Activated T-helper 2 cell treated with anti-CD3 and anti-CD28 coated beads, Interferon-gamma antibody, Interleukin-2, Interleukin-4, amounts not matched to agents 10 μg/mL and 5 μg/mL and 100 μg/mL, durations not matched to agents 14 hours and 24 hours and 36 hours (primary cell): Measurements from ENCODE around the gene MMEL1. TPM values are rescaled to one million over a fixed set of nuclear protein-coding genes. Genes with fewer than 3 reads are reported as not detected.

ENCODE experiments used
- DNase-seq: peaks from one replicate; pipeline ENCODE4 v3.0.0; 2021; ENCODE audit warnings: low spot score
- H3K27ac Mint-ChIP-seq: one replicate; pipeline ENCODE4 v1.8.0; 2021; ENCODE audit warnings: mixed read lengths
- H3K27me3 Mint-ChIP-seq: one replicate; pipeline ENCODE4 v1.8.0; 2021; ENCODE audit warnings: low read depth, mixed read lengths
- H3K36me3 Mint-ChIP-seq: one replicate; pipeline ENCODE4 v1.8.0; 2021; ENCODE audit warnings: low read depth, mixed read lengths
- H3K4me1 Mint-ChIP-seq: one replicate; pipeline ENCODE4 v1.8.0; 2021; ENCODE audit warnings: low read depth, mixed read lengths
- H3K4me3 Mint-ChIP-seq: one replicate; pipeline ENCODE4 v1.8.0; 2021; ENCODE audit warnings: low read depth, mild to moderate bottlenecking, moderate library complexity, mixed read lengths
- H3K9me3 Mint-ChIP-seq: one replicate; pipeline ENCODE4 v1.8.0; 2021; ENCODE audit warnings: mixed read lengths
- intact Hi-C: fragments of 100-400 bp; cut with micrococcal nuclease; formaldehyde crosslinking; loops from one replicate; pipeline ENCODE4 v1.15.1; 2023
- total RNA-seq: library from RNA; stranded (reverse); gene quantifications from 2 replicates; pipeline ENCODE4 v1.2.3, GENCODE V29; 2022

MMEL1 gene
- total RNA-seq, 1 donor from 2014 or later, result 0.73 TPM

- Mint-ChIP-seq H3K9me3 (no peaks in the 10 kb centered on the region), H3K4me3 (no peak overlapping the region), H3K27ac (no peak overlapping the region), H3K4me1 (peaks cover 2% of the 10 kb centered on the region), H3K27me3 (peaks cover 1% of the 10 kb centered on the region), H3K36me3 (peaks cover 4% of the 10 kb centered on the region)
- DNase-seq, result no peak
- intact Hi-C loops, result no loop called here
These were observed 39.5 kb downstream of the MMEL1 start for GRCh38 chr1:2593251-2593878.

GRCh38 chr1:2592672-2593071, 40.1 kb downstream of the MMEL1 start:
- intact Hi-C loops, result no loop called here
- no peak overlapping the region for H3K4me3 Mint-ChIP-seq
- H3K9me3 Mint-ChIP-seq, result no peaks in the 10 kb centered on the region
- no peak for DNase-seq
- peaks cover 2% of the 10 kb centered on the region for H3K4me1 Mint-ChIP-seq
- peaks cover 4% of the 10 kb centered on the region for H3K36me3 Mint-ChIP-seq
- H3K27me3 Mint-ChIP-seq, result no peaks in the 10 kb centered on the region
- H3K27ac Mint-ChIP-seq, result no peak overlapping the region

DNA sequence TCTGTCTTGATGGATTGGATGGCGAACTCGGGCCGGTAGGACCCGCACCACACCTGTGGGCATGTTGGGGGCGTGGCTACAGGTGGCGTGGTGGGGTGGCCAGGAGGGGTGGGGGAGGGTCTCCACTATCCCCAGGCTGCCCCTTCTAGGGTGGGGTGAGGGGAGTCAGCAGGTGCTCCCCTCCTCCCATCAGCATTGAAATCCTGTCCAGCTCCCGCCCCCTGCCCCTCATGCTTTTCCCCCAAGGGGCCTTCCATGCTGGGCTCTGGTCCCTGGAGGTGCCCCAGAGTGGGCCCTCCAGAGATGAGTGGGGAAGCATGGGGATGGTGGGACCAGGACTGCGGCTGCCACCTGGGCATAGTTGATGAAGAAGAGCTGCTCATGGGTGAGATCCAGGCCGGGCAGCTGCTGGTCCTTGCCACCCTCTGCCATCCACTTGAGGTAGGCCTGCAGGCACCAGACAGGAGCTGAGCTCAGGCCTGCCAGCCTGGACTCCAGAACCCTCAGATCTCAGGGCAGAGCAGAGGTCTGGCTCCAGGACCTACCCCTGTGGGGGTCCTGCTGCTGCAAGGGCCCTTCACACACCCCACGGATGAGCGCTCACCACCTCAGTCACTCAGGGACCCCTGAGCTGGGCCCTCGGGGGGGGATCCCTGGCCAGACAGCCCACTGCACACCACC, 41.1 kb downstream of the MMEL1 start:
- H3K36me3 Mint-ChIP-seq, result peaks cover 4% of the 10 kb centered on the region
- no peak for DNase-seq
- intact Hi-C loops, result no loop called here
- H3K27ac Mint-ChIP-seq, result no peak overlapping the region
- no peaks in the 10 kb centered on the region for H3K9me3 Mint-ChIP-seq
- H3K4me1 Mint-ChIP-seq, result peaks cover 4% of the 10 kb centered on the region
- no peak overlapping the region for H3K4me3 Mint-ChIP-seq
- no peaks in the 10 kb centered on the region for H3K27me3 Mint-ChIP-seq

- H3K9me3 Mint-ChIP-seq, result no peaks in the 10 kb centered on the region
- intact Hi-C loops, result no loop called here
- peaks cover 4% of the 10 kb centered on the region for H3K4me1 Mint-ChIP-seq
- no peak for DNase-seq
- no peak overlapping the region for H3K4me3 Mint-ChIP-seq
- peaks cover 4% of the 10 kb centered on the region for H3K36me3 Mint-ChIP-seq
- no peak overlapping the region for H3K27ac Mint-ChIP-seq
- H3K27me3 Mint-ChIP-seq, result no peaks in the 10 kb centered on the region
These were observed 41.6 kb downstream of the MMEL1 start for GRCh38 chr1:2591233-2591580.

- Mint-ChIP-seq H3K4me1 (peaks cover 4% of the 10 kb centered on the region), H3K27ac (no peak overlapping the region), H3K4me3 (no peak overlapping the region), H3K36me3 (peaks cover 4% of the 10 kb centered on the region), H3K9me3 (no peaks in the 10 kb centered on the region), H3K27me3 (no peaks in the 10 kb centered on the region)
- DNase-seq, result no peak
- intact Hi-C loops, result no loop called here
These were observed 42.3 kb downstream of the MMEL1 start for GRCh38 chr1:2590233-2591141.

DNA sequence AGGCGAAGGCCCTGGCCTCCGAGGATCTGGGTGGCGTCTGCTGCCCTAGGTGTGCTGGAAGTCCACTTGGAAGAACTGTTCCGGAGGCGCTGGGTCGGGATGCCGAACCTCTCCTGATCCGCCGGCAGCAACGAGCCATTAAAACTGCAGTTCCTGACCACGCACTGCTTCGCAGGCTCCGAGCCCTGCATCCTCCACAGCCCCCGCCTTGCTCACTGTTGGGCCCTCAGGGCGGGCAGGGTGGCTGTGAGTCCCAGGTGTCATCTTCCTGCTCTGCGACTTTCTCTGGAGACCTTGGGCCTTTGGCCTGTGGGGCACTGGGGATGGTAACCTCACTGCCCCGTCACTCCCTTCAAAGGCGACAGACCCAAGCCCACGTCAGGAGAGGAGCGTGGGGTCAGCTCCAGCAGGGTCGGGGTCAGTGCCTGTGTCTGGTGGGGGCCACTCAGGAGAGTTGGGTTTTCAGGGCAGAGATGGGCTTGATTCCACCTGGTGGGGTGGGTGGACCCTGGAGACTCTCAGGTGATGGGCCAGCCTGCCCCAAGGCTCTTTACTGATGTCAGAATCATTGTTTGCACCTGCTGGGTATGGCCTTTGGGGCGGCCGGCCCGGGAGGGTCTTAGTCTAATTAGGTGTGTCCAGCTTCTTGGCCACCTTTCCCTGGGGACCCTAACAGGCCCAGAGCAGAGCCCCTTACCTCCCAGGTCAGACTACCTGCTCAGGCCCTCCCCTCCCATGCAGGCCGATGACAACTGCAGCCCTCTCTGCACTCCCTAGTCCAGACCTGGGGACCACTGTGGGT, 43.2 kb downstream of the MMEL1 start:
- Mint-ChIP-seq H3K4me3 (peak overlapping the region; percentile 26), H3K27me3 (no peaks in the 10 kb centered on the region), H3K36me3 (peaks cover 9% of the 10 kb centered on the region), H3K4me1 (peaks cover 9% of the 10 kb centered on the region), H3K9me3 (no peaks in the 10 kb centered on the region), H3K27ac (no peak overlapping the region)
- intact Hi-C loops, result no loop called here
- DNase-seq, result no peak

DNA sequence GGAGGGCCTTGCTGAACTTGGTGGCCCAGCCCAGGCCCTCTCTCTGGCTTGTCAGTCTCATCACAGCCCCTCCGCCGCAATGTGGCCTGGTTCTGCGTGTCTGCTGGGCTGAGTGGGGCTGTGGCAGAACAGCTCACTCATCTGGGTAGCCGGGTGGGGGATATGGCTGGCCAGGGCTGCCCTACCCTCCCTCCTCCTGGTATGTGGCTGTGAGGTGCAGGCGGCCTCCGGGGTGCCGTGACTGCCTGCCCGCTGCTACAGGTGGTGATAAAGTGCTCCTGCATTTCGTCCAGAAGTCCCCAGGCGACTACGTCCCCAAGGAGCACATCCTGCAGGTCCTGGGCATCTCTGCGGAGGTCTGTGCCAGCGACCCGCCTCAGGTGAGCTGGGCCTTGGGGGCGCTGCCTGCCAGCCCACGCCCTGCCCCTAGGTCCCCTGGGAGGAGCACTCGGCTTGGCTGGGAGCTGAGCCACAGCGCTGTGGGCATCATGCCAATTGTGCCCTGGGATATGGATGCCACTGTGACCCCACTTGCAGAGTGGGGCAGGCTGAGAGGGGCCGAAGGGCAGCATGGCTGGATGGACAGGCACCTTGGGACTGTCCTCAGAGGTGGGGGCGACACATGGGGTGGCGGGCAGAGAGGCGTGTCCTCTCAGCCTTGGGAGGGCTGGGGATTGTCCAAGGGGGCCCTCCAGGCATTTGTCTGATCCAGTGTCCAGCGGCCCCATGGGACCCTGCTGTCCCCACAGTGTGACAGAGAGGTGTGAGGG, 44.0 kb downstream of the MMEL1 start:
- no peak for DNase-seq
- Mint-ChIP-seq H3K36me3 (peaks cover 15% of the 10 kb centered on the region), H3K4me1 (peaks cover 17% of the 10 kb centered on the region), H3K27ac (no peak overlapping the region), H3K9me3 (no peaks in the 10 kb centered on the region), H3K27me3 (no peaks in the 10 kb centered on the region), H3K4me3 (peak overlapping the region; percentile 30)
- intact Hi-C loops, result no loop called here

DNA sequence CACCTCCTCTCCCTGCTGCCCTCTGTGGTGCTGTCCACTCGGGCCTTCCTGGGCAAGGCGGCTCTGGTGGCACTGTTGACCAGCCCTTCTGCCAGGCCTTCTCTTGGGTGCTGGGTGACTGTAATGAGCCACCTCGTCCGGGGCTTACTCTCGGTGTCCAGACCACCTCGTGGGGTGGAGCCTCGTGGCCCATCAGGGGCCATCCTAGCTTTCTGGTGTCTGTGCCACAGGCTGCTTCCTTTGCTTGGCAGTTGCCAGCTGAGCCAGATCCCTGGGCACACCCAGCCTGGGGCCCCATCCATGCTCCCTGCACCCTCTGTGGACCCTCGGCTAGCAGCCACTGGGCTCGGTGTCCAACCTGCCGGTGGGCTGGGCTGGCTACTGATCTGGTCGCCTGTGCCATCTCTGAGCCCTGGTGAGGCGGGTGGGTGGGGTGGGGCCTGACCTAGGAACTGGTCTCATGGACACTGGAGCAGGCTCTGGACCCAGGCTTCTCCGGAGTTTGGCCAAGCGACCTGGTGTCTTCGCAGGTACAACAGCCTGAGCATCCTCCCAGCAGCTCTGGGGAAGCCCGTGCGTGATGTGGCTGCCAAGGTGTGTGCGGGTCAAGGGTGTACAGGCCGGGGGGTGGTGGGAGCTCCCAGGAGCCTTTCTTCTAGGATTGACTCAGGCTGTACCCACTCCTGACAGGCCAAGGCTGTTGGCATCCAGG, 44.8 kb downstream of the MMEL1 start:
- H3K27ac Mint-ChIP-seq, result no peak overlapping the region
- peaks cover 15% of the 10 kb centered on the region for H3K36me3 Mint-ChIP-seq
- H3K9me3 Mint-ChIP-seq, result no peaks in the 10 kb centered on the region
- peaks cover 25% of the 10 kb centered on the region for H3K4me1 Mint-ChIP-seq
- peak overlapping the region; percentile 66 for H3K4me3 Mint-ChIP-seq
- no peak for DNase-seq
- no peaks in the 10 kb centered on the region for H3K27me3 Mint-ChIP-seq
- intact Hi-C loops, result no loop called here

GRCh38 chr1:2587071-2587859, 45.6 kb downstream of the MMEL1 start:
- H3K27ac Mint-ChIP-seq, result no peak overlapping the region
- intact Hi-C loops, result no loop called here
- H3K4me1 Mint-ChIP-seq, result peaks cover 28% of the 10 kb centered on the region
- H3K9me3 Mint-ChIP-seq, result no peaks in the 10 kb centered on the region
- peaks cover 15% of the 10 kb centered on the region for H3K36me3 Mint-ChIP-seq
- peak overlapping the region; percentile 66 for H3K4me3 Mint-ChIP-seq
- DNase-seq, result peak; percentile 29
- H3K27me3 Mint-ChIP-seq, result no peaks in the 10 kb centered on the region

DNA sequence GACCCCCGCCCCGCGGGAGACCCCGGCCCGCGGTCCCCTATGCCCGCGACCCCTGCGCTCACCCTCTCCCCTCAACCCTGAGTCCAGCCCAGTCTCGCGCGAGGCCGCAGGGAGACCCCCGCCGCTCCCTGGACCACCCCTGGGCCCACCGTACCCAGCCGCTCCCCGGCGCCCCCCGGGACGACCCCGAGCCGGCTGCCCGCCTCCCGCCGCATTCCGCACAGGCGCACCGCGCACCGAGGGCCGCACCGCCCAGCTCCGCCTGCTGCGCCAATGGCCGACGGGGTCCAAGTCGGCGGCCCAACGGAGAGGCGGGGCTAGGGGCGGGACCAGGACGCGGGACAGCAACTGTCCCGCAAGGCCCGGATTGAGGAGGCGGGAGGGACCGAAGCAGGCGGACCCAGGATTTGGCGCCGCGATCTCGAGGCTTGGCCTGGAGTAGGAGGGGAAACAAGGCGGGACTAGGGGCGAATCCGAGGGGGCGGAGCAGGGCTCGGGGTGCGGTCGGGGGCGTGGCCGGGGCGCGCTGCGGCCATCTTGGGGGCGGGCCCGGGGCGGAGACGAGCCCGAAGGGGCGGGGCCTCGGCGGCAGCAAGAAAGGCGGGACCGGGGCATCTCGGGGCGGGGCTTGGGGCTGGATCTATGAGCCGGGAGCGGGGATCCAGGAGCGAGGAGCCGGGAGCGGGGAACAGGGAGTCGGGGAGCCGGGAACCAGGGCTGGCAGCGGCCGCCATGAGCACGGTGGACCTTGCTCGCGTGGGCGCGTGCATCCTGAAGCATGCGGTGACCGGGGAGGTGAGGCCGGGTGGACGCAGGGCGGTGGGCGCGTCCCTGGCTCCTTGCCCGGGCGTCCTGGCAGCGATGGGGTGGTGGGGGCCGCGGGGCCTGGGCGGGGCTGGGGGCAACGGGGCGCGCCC, 46.4 kb downstream of the MMEL1 start, which contains the start of gene PRXL2B:
Gene PRXL2B (plus strand): TSS at position 624 of the 917 bp plus-strand sequence. CDS start 109 bp downstream, at position 733.
- intact Hi-C loops, result loop anchor here (1.0 kb wide), 2 partner anchors 174 to 381 kb away; partner anchors contain the start of gene PEX10
- Mint-ChIP-seq H3K36me3 (peaks cover 15% of the 10 kb centered on the region), H3K4me1 (peaks cover 33% of the 10 kb centered on the region)

More for the DNA sequence above, 46.4 kb downstream of the MMEL1 start, which contains the start of gene PRXL2B:
- no peaks in the 10 kb centered on the region for H3K9me3 Mint-ChIP-seq
- H3K4me3 Mint-ChIP-seq, result peak within 1 kb of the TSS; percentile 84
- DNase-seq, result peak; percentile 98
- peak within 1 kb of the TSS; percentile 86 for H3K27ac Mint-ChIP-seq
- H3K27me3 Mint-ChIP-seq, result no peaks in the 10 kb centered on the region
